SK-N-MC (cell line): ENCODE data around the gene POLD4.

ENCODE experiments used
- DNase-seq: peaks from one replicate; pipeline ENCODE4 v3.0.0-alpha.2; 2011; ENCODE audit warnings: low read depth, low spot score
- H3K27ac ChIP-seq: fragments of 200-600 bp; sonication (generic); 2 replicates; pipeline ENCODE4 v1.5.1; 2016; ENCODE audit warnings: mixed run types
- H3K36me3 ChIP-seq: fragments of 200-600 bp; sonication (generic); 2 replicates; pipeline ENCODE4 v1.6.1; 2017; ENCODE audit warnings: antibody characterized with exemption, low read length, mixed read lengths; ENCODE audit not compliant: insufficient read depth
- H3K4me3 ChIP-seq: fragments of 200-600 bp; sonication (generic); 2 replicates; pipeline ENCODE4 v1.5.1; 2016
- H3K9ac ChIP-seq: fragments of 200-600 bp; sonication (generic); 2 replicates; pipeline ENCODE4 v1.8.0; 2017; ENCODE audit warnings: mixed run types, mixed read lengths; ENCODE audit not compliant: insufficient read length
- H3K9me3 ChIP-seq: fragments of 200-600 bp; sonication (generic); 2 replicates; pipeline ENCODE4 v1.6.1; 2017; ENCODE audit warnings: low read depth, mild to moderate bottlenecking, antibody characterized with exemption, low read length, moderate library complexity, mixed read lengths
- EZH2 ChIP-seq: fragments of 200-600 bp; sonication (generic); IDR thresholded peaks from one replicate; pipeline ENCODE4 v1.6.1; 2017; ENCODE audit warnings: antibody characterized with exemption
- FOXP2 ChIP-seq: optimal IDR thresholded peaks from 2 replicates; pipeline ENCODE3; 2011; ENCODE audit warnings: mild to moderate bottlenecking, moderate library complexity; ENCODE audit not compliant: insufficient read depth; ENCODE audit errors: extremely low read length, control extremely low read depth
- POLR2AphosphoS5 ChIP-seq: IDR thresholded peaks from 2 replicates; pipeline ENCODE4 v1.6.1; 2012; ENCODE audit warnings: mild to moderate bottlenecking, low read depth, low read length, borderline replicate concordance

Gene POLD4

DNA sequence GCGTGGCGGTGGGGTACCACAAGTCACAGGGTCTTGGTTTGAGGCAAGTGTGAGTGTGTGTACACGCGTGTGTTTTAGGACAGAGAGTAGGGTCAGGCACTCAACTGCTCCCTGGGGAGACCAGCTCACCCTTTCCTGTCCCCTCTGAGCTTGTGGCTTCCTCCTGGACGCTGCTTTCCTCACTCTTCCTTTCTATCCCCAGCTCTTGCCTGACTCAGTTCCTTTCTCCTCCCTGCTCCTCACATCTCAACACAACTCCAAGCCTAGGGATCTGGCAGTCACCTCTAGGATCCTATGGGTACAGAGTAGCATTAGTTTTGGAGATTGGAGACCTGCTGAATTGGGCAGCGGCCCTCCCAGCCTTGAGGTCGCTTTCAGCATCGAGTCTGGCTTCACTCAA, 15.9 kb upstream of the POLD4 start:
- no peak for TF ChIP-seq POLR2AphosphoS5
- TF ChIP-seq EZH2, result no peak
- no peak for TF ChIP-seq FOXP2
- no peaks in the 10 kb centered on the region for H3K36me3 ChIP-seq
- no peak for DNase-seq
- no peaks in the 10 kb centered on the region for H3K9me3 ChIP-seq
- H3K4me3 ChIP-seq, result no peak overlapping the region
- H3K27ac ChIP-seq, result no peak overlapping the region
- no peak overlapping the region for H3K9ac ChIP-seq

DNA sequence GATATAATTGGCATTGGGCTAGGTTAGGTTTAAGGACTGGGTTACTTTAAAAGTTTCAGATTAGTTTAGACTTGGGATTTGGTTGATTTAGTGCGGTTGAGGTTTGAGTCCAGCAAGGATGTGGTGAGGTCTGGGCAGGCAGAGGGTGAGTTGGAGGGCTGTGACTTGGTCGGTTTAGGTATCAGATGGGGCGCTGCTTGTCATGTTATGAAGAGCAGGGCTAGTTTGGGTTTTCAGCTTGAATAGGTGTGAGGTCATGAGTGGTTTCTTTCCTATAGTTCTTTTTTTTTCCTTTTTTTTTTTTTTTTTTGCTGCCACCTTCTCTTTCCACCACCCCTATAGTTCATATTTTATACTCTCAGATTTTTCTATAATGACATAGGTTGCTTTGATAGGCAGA, 15.3 kb upstream of the POLD4 start:
- no peak for TF ChIP-seq FOXP2
- TF ChIP-seq POLR2AphosphoS5, result no peak
- no peak for TF ChIP-seq EZH2
- Histone ChIP-seq H3K36me3 (no peaks in the 10 kb centered on the region), H3K9me3 (no peaks in the 10 kb centered on the region), H3K4me3 (no peak overlapping the region), H3K27ac (no peak overlapping the region; the same call in 1 of the 2 replicates), H3K9ac (no peak overlapping the region)
- no peak for DNase-seq

DNA sequence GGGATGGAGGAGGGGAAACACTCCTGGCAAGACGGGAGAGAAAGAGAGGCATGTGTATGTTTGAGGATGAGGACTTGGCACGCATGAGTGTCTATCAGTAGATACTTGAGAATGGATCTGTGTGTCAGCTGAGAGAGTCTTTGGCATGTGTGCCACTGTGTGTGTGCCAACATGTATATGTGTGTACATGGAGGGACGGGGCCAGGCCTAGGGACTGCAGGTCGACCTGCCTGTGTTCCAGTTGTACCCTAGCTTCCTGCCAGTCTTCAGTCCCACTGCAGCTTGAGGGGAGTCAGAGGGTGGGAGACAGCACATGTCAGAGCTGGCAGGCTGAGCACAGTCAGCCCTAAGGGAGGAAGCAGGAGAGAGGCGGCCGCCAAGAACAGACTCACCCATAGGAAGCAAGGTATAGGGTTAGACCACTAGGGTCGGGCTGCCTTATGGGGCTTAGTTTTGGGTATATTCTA, 14.4 kb upstream of the POLD4 start:
- H3K4me3 ChIP-seq, result no peak overlapping the region
- H3K9me3 ChIP-seq, result no peaks in the 10 kb centered on the region
- no peak overlapping the region for H3K27ac ChIP-seq
- no peak overlapping the region for H3K9ac ChIP-seq
- H3K36me3 ChIP-seq, result no peaks in the 10 kb centered on the region
- DNase-seq, result no peak
- TF ChIP-seq POLR2AphosphoS5 (no peak), EZH2 (no peak), FOXP2 (no peak)

DNA sequence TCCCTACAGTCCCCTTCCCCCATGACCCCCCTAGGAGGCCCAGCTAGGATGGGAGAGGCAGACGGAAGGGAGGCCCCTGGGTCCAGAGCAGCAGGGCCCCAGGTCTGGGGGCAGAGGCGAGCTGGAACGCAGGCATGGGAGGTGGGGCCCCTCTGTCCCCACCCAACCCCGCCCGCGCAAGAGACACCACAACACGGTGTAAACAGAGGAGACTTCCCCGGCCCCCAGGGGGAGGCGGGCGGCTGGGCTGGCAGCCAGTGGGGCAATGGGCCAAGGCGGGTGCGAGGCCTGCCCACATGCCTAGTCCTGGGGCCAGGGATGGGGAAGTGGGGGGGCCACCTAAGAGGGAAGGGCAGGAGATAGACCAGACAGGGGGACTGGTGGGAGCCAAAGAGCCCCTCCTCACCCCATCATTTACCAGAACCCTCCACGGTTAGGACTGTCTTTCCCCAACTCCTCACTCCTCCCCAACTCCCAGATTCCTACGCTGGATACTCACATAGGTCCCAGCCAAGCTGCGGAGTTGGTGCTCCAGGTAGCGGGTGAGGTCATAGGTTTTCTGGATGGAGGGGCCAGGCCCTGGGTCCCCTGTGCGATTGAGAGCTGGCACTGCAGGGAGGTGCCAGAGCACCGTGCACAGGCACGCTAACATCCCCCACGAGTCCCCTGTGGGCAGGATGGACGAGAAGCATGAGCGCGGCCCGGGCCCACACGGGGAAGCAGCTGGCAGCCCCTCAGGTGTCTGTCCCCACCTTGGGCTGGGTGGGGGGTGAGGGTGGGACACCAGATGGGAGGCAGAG, 13.8 kb upstream of the POLD4 start:
- TF ChIP-seq EZH2 (no peak), POLR2AphosphoS5 (no peak), FOXP2 (no peak)
- no peak overlapping the region for H3K4me3 ChIP-seq
- no peak overlapping the region for H3K9ac ChIP-seq
- H3K36me3 ChIP-seq, result no peaks in the 10 kb centered on the region
- DNase-seq, result no peak
- no peaks in the 10 kb centered on the region for H3K9me3 ChIP-seq
- H3K27ac ChIP-seq, result no peak overlapping the region

DNA sequence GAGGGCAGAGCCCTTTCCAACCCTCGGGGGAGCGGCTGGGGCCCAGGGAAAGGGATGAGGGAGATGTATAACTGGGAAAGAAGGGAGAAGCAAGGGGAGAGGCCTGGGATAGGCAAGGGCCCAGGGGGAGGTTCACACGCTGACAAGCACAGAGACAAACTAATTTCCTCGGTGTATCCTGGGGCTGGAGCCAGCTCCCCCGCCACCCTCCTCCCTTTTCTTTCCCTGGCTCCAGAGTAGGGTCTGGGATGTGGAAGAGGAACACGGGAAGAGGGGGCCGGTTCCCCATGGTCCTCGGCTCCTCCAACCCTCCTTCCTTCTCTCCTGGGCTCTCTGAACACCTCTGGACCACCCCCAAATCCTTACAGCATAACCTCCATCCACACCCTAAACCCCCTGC, 13.2 kb upstream of the POLD4 start:
- Histone ChIP-seq H3K4me3 (no peak overlapping the region), H3K9ac (no peak overlapping the region), H3K36me3 (no peaks in the 10 kb centered on the region), H3K27ac (no peak overlapping the region), H3K9me3 (no peaks in the 10 kb centered on the region)
- TF ChIP-seq FOXP2, result no peak
- no peak for TF ChIP-seq EZH2
- TF ChIP-seq POLR2AphosphoS5, result no peak
- DNase-seq, result no peak

DNA sequence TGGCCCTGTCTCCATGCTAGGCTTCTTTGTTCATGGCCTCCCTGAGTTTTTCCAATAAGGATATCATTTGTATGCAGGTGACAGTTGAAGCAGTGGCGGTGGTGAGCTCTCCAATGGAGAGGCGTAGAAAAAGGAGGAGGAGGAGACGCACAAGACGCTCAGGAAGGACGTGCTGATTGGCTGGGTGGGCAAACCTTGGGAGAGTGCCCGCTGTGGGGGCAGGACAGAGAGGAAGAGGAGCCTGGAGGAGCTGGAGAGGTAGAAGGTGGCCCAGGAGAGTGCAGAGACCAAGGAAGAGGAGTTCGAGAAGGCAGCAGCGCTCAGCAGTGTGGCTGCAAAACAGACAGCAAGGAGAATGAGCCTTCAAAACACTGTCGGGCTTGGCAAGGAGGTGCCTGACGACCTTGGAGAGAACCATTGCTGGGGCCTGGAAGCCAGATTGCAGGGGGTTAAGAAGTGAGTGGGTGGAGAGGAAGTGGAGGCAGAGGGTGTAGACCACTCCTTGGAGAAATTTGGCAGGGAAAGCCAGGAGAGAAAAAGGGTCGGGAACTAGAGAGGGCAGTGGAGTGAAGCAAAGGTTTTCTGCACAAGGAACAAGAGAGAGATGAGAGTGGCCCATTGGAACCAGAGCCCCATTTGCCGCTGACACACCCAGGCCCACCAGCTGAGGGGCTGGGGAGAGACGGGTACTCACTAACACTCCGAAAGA, 12.5 kb upstream of the POLD4 start:
- Histone ChIP-seq H3K9ac (no peak overlapping the region), H3K27ac (no peak overlapping the region), H3K36me3 (no peaks in the 10 kb centered on the region), H3K4me3 (no peak overlapping the region), H3K9me3 (no peaks in the 10 kb centered on the region)
- TF ChIP-seq POLR2AphosphoS5 (peak; percentile 44; the same call in 1 of the 2 replicates), FOXP2 (no peak), EZH2 (no peak)
- no peak for DNase-seq

DNA sequence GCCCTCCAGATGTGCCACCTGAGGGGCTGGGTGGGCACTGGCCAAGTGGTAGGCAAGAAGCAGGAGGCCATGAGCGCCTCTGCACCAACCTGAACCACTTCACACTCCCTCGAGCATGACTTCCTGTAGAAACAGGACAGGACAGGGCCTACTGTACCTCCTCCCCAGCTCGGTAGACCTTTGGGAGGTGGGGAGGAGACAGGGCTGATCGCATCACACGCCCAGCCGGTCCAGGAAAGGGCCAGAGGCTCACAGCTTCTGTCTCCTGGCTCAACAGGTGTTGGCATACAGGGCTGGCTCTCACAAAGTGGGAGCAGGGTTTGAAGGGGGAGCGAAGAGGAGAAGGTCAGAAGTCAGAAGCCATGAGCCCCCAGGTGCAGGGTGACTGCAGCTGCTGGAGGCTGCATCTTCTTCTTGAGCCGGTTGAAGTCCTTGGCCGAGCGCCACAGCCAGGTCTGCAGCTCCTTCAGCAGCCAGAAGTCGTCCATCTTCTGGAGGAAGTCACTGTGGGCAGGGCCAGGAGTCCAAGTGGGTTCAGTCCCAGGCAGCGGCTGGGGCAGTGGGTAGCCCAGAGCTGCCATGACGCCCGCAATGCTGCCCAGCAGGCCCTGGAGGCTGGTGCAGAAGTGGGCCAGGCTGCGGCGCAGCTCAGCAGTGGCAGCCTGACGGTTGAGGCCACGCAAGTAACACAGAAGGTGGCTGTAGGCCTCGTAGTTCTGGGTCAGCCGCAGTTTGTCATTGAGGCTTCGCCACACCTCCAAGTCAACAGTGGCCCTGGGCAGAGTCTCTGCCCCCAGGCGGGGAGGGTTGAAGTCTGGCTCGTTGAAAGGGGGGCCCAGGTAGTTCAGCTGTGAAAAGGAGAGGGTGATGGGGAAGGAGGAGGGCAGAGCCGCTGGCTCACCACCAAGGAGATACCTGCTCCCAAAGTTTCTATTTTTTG, 11.7 kb upstream of the POLD4 start:
- Histone ChIP-seq H3K9ac (no peak overlapping the region), H3K27ac (no peak overlapping the region), H3K4me3 (no peak overlapping the region), H3K9me3 (no peaks in the 10 kb centered on the region), H3K36me3 (no peaks in the 10 kb centered on the region)
- DNase-seq, result no peak
- no peak for TF ChIP-seq EZH2
- TF ChIP-seq POLR2AphosphoS5, result no peak
- TF ChIP-seq FOXP2, result no peak

DNA sequence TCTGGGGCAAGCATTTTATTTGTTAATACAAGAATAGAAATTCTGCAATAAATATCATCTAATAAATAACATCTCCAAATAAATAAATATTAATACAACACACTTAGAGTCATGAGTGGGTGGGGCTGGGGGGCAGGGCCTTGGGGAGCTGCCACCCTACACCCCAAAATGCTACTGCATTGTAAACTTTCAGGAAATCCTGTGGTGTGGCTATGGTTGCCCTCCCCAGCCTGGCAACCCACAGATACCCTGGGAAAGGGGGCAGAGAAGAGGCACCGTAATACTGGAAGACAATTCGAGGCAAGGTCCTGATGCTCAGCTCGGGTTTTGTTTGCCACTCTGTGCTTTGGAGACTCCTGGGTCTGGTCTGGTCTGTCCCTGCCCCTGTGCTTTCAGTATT, 10.8 kb upstream of the POLD4 start:
- DNase-seq, result no peak
- Histone ChIP-seq H3K36me3 (no peaks in the 10 kb centered on the region), H3K9ac (no peak overlapping the region), H3K9me3 (no peaks in the 10 kb centered on the region), H3K27ac (no peak overlapping the region), H3K4me3 (no peak overlapping the region)
- TF ChIP-seq EZH2 (no peak), POLR2AphosphoS5 (no peak), FOXP2 (no peak)
